Uterus (tissue), 4 donors: ENCODE data around the gene SHROOM3. TPM values are rescaled to one million over a fixed set of nuclear protein-coding genes. Genes with fewer than 3 reads are reported as not detected.

Experiments used
- DNase-seq, 2 donors: peaks; one replicate each; pipeline ENCODE4 v3.0.0-alpha.2; 2019 to 2020
- H3K27ac ChIP-seq, 2 donors: fragments of 200-600 bp; sonication (generic); 1 replicate in 1 of 2; 2 replicates in 1 of 2; pipeline ENCODE4 v1.5.1; 2016 to 2018
- H3K27me3 ChIP-seq, 2 donors: fragments of 200-600 bp; sonication (generic); one replicate each; pipeline ENCODE4 v1.5.1; 2018 to 2019; ENCODE audit warnings: control low read depth in 1 of 2
- H3K36me3 ChIP-seq, 2 donors: fragments of 200-600 bp; sonication (generic); one replicate each; pipeline ENCODE4 v1.5.1; 2019; ENCODE audit warnings: control low read depth in 1 of 2
- H3K4me1 ChIP-seq, 2 donors: fragments of 200-600 bp; sonication (generic); one replicate each; pipeline ENCODE4 v1.5.1; 2018 to 2019; ENCODE audit warnings: control low read depth in 1 of 2
- H3K4me3 ChIP-seq, 2 donors: fragments of 200-600 bp; sonication (generic); 1 replicate in 1 of 2; 2 replicates in 1 of 2; pipeline ENCODE4 v1.5.1; 2018 to 2019; ENCODE audit warnings: mild to moderate bottlenecking in 1 of 2
- H3K9me3 ChIP-seq, 2 donors: fragments of 200-600 bp; sonication (generic); one replicate each; pipeline ENCODE4 v1.5.1; 2019; ENCODE audit warnings: control low read depth in 1 of 2
- POLR2A ChIP-seq, 2 donors: fragments of 450-650 bp; IDR thresholded peaks; one replicate each; pipeline ENCODE4 v1.6.1; 2016; ENCODE audit warnings: antibody characterized with exemption in 2 of 2, mild to moderate bottlenecking in 1 of 2, moderate library complexity in 1 of 2
- intact Hi-C: fragments of 100-400 bp; cut with DNase I; formaldehyde crosslinking; loops from one replicate; pipeline ENCODE4 v1.15.1; 2023; ENCODE audit warnings: low total_unique reads
- total RNA-seq, 4 donors: library from RNA; depleted of rRNA in 3 of 4; stranded (reverse); fragments of >200 nt in 3 of 4; gene quantifications; one replicate each; pipeline versions ENCODE4 v1.1.0 to v1.2.4, GENCODE V29; 2014 to 2023
- TF ChIP-seq, protein P1 (sequence below), 4 experiments: fragments of 200-600 bp in 2 of 4; fragments of 450-650 bp in 2 of 4; sonication (generic) in 2 of 4; IDR thresholded peaks; one replicate each; pipeline ENCODE4 v1.5.1; 2016 to 2019; ENCODE audit warnings: antibody characterized with exemption in 4 of 4, mild to moderate bottlenecking in 2 of 4, moderate library complexity in 1 of 4
- donor health status: DM: yes; HTN: yes; CAD: no.

The SHROOM3 gene
- total RNA-seq, 4 donors from 2014 or later: 1.5 to 24.1 (median 3.4) TPM

- Histone ChIP-seq H3K4me1 (no peaks in the 10 kb centered on the region), H3K27ac (no peak overlapping the region)
- intact Hi-C loops: no loop called here
These were observed 154.4 kb downstream of the SHROOM3 start for GRCh38 chr4:76589402-76589801.

DNA sequence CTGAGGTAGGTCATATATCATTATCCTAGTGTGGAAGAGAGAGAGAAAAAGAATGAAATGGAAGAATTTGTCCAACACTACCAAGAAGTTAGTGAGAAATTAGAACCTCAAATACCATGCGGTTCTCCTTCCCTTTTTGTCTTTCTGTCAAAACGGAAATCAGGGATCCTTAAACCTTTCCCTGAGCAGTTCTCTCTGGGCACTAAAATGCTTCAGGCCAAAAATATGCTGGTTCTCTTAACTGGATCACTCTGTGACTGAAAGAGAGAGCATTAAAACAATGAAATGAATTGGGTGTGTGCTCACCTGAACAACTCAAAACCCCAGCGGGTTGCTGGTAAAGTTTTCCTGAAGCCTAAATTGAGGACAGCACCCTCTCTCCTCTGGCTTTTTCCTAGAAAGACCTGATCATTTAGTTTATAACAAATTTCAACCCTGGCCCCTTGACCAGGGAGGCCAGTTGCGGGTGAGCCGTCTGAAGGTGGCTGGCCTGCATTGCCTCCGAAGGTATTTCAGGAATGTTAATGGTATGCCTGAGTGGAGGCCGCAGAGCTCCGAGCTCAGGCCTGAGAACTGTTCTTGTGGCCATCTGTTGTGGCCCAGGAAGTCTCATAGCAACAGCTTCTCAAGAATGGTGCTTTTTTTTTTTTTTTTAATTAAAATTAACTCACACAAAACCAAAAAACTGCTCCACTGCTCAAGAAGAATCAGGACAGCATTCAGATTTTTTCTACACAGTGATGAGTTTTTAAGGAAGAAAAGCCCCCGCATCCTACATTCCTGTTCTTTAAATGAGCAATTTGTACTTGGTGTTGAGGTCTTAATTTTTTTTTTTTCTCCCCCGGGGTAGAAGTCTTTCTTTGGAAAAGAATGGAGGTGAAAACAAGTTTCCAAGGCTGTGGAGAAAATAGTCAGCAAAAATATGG lies 155.1 kb downstream of the SHROOM3 start:
- intact Hi-C loops: no loop called here
- H3K4me3 ChIP-seq: no peak overlapping the region
- no peak for DNase-seq
- H3K4me1 ChIP-seq: no peaks in the 10 kb centered on the region
- peak overlapping the region; percentile 13 to 43 for H3K27ac ChIP-seq
- H3K9me3 ChIP-seq: no peaks in the 10 kb centered on the region
- H3K36me3 ChIP-seq: no peaks in the 10 kb centered on the region
- TF ChIP-seq POLR2A (IDR thresholded peaks at IDR 0.05): no peak
- TF ChIP-seq, protein P1, sequence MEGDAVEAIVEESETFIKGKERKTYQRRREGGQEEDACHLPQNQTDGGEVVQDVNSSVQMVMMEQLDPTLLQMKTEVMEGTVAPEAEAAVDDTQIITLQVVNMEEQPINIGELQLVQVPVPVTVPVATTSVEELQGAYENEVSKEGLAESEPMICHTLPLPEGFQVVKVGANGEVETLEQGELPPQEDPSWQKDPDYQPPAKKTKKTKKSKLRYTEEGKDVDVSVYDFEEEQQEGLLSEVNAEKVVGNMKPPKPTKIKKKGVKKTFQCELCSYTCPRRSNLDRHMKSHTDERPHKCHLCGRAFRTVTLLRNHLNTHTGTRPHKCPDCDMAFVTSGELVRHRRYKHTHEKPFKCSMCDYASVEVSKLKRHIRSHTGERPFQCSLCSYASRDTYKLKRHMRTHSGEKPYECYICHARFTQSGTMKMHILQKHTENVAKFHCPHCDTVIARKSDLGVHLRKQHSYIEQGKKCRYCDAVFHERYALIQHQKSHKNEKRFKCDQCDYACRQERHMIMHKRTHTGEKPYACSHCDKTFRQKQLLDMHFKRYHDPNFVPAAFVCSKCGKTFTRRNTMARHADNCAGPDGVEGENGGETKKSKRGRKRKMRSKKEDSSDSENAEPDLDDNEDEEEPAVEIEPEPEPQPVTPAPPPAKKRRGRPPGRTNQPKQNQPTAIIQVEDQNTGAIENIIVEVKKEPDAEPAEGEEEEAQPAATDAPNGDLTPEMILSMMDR (IDR thresholded peaks at IDR 0.05): no peak
- H3K27me3 ChIP-seq: no peaks in the 10 kb centered on the region

More at GRCh38 chr4:76589402-76589801, 154.4 kb downstream of the SHROOM3 start:
- Histone ChIP-seq H3K4me3 (no peak overlapping the region), H3K27me3 (no peaks in the 10 kb centered on the region), H3K36me3 (no peaks in the 10 kb centered on the region), H3K9me3 (no peaks in the 10 kb centered on the region)
- no peak for TF ChIP-seq POLR2A (IDR thresholded peaks at IDR 0.05)
- TF ChIP-seq, protein P1 (IDR thresholded peaks at IDR 0.05): no peak
- no peak for DNase-seq

- Histone ChIP-seq H3K4me1 (no peaks in the 10 kb centered on the region), H3K4me3 (no peak overlapping the region), H3K27ac (peak overlapping the region in 1 of 2 donors; percentile 13), H3K27me3 (no peaks in the 10 kb centered on the region), H3K36me3 (no peaks in the 10 kb centered on the region), H3K9me3 (no peaks in the 10 kb centered on the region)
- no peak for DNase-seq
- intact Hi-C loops: no loop called here
- TF ChIP-seq POLR2A (IDR thresholded peaks at IDR 0.05): no peak
- TF ChIP-seq, protein P1 (IDR thresholded peaks at IDR 0.05): no peak
These were observed 155.8 kb downstream of the SHROOM3 start for GRCh38 chr4:76590798-76591281.

- no peaks in the 10 kb centered on the region for H3K27me3 ChIP-seq
- no peaks in the 10 kb centered on the region for H3K9me3 ChIP-seq
- no peak overlapping the region for H3K4me3 ChIP-seq
- intact Hi-C loops: no loop called here
- no peak overlapping the region for H3K27ac ChIP-seq
- H3K4me1 ChIP-seq: no peaks in the 10 kb centered on the region
- DNase-seq: no peak
- TF ChIP-seq POLR2A (IDR thresholded peaks at IDR 0.05): no peak
- TF ChIP-seq, protein P1 (IDR thresholded peaks at IDR 0.05): no peak
- no peaks in the 10 kb centered on the region for H3K36me3 ChIP-seq
These were observed 157.0 kb downstream of the SHROOM3 start for GRCh38 chr4:76591992-76592391.

DNA sequence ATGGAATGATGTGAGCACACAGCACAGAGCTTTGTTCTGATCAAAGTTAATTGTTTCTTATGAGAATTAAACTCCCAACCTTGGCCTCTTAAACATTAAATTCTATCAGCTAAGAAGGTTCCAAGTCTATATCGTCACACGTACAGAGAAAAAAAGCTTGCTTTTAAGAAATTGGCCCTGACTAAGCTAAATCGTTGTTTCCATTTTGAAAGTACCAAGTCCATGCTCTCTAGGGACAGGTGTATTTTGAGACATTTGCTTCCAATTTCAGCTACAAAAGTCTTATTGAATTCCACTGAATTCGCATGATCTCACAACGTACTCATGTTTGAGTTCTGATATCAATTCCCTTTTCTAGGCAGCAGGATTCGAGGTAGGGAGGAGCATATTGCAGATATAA lies 157.4 kb downstream of the SHROOM3 start:
- intact Hi-C loops: no loop called here
- no peaks in the 10 kb centered on the region for H3K36me3 ChIP-seq
- no peaks in the 10 kb centered on the region for H3K4me1 ChIP-seq
- H3K4me3 ChIP-seq: no peak overlapping the region
- TF ChIP-seq, protein P1 (IDR thresholded peaks at IDR 0.05): no peak
- no peak for TF ChIP-seq POLR2A (IDR thresholded peaks at IDR 0.05)
- H3K27ac ChIP-seq: no peak overlapping the region
- DNase-seq: no peak
- no peaks in the 10 kb centered on the region for H3K27me3 ChIP-seq
- no peaks in the 10 kb centered on the region for H3K9me3 ChIP-seq
